OCI-M2 (cell line): ENCODE data around the gene SAE1.
"Not testable (repeated sequence)": the region's sequence is repeated elsewhere in the genome, so short reads cannot be mapped to it uniquely, and the experiment has no call there.

Experiments used
- DNase-seq: peaks from one replicate; lab custom pipeline; 2025; ENCODE audit not compliant: unreplicated experiment; lab: John Stamatoyannopoulos, UW

The SAE1 gene

DNA sequence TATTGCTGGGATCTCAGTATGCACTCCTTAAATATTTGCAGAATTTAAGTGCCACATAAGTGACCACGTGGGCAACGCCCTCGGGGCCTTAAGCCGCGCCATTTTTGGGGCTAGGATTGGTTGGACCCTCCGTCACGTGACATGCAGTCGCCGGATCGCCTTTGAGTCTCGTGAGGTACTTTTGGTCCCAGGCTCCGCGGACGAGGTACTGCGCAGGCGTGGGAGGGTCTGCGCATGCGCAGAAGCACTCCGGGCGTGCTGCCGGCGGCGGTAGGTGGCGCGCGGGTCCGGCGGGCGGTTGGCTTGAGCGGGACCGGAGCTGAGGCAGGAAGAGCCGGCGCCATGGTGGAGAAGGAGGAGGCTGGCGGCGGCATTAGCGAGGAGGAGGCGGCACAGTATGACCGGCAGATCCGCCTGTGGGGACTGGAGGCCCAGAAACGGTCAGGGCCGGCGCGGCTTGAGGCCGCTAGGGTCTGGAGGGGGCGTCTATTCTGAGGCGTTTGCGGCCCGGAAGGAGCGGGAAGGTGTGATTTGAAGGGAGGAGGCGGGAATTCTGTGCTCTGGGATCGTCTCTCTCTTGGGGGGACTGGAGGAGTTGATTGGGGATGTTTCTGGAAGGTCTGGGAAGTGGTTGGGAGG, at the start of gene SAE1:
Gene SAE1 (plus strand): TSS at position 247 of the 639 bp plus-strand sequence. CDS start 96 bp downstream, at position 343.
- peak; percentile 94 for DNase-seq

DNA sequence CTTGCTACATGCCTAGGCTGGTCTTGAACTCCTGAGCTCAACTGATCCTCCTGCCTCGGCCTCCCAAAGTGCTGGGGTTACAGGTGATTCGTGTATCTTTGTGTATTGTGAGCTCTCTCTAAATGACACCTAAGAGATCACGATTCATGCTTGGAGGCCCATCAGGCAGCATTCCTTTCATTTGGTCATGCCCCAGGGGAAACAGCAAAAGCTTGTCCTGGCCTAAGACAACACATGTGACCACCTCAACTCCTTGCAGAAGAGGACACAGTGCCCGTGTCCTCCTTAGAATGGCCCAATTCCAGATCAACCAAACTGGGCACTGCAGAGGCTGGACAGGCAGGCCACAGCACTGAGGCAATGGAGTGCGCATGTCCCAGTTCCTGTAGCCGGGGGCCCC, 49.5 kb upstream of the SAE1 start:
- DNase-seq: no peak

DNA sequence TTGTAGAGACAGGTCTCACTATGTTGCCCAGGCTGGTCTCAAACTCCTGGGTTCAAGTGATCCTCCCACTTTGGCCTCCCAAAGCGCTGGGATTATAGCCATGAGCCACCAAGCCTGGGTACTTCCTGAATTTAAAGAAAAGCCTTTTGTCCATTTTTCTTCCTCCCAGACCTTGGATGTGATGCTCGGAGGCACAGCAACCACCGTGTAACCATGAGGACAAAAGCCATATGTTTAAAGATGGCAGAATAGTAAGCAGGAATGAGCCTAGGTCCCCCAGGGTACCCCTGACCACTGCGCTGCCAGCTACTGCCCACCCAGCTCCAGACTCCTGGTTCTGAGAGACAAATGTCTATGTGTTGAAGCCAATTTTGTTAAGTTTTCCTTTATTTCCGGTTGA, 48.1 kb upstream of the SAE1 start:
- no peak for DNase-seq

DNA sequence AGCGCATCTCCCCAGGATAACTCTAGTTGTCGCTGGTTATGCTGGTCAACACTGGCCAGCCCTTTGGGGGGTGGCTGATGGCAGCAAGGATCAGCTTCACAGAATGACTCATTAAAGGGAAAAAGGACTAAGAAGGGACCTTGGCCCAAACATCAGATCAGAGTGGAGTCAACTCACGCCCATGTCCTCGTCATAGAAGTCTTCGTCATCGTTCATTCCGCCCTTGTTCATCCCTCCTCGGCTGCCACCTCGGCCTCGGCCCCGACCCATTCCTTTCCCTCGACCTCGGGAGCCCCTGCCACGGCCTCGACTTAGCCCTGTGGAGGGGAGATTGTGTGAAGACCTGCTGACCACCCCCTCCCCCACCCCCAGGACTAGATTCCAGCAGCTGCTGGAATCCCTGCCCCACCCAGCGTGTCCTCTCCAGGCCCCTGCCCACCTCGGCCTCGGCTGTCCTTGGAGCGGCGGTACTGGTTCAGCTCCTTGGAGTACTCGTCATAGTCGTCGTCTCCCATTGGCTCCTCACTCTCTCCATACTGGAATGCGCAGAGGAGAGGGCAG, 45.7 kb upstream of the SAE1 start:
- DNase-seq: no peak

DNA sequence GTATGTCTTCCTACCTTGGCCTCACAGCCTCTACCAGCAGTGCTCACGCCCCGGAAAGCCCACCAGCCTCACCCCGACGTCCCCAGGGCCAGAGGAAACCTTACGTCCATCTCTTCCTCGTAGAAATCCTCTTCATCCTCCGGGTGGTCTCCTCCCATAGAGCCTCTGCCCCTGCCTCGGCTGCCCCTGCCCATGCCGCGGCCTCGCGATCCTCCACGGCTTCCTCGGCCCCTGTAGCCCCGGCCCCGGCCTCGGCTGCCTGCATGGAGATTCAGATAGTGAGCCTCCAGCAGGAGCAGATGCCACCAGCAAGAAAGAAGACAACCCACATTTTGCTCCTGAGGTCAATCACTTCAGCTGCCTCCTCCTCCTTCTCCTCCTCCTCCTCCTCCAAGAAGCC, 44.4 kb upstream of the SAE1 start:
- DNase-seq: no peak

DNA sequence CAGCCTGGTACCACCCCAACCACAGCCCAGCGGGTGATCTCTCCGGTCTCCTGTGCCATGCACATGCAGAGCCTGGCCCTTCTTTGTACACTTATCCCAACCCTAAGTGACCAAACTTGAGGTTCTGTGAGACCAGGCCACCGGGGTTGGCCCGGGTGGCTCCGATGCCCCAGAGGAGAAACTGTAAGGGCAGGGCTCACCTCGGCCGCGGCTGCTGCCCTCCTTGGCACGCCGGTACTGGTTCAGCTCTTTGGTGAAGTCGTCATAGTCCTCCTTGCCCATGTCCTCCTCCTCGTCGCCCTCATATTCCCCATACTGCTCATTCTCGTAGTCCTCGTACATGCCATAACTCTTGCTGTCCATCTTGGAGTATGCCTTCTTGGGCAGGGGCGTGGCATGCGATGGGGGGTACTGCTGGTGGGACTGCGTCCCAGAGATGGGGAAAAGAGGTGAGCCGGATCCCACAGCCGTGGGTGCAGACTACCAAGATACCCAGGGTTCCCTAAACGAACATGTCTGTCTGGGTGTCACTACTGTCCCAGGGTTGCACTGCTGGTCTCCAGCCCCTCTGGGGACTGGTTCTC, 40.8 kb upstream of the SAE1 start:
- no peak for DNase-seq

DNA sequence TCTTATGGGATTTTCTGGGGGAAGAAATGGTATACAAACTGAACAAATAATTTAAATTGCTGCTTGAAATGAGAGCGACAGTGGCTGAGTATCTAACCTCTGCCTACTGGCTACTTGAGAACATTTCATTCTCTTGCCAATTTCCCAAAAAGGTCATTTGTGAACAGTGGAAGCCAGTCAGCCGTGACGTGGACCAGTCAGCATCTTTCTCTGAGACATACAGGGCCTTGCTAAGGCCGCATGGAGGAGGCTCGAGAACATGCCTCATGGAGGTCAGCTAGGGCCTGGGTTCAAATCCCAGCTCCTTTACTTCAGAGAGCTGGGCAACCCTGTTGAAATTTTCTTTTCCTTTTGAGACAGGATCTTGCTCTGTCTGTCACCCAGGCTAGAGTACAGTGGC, 37.4 kb upstream of the SAE1 start:
- no peak for DNase-seq

DNA sequence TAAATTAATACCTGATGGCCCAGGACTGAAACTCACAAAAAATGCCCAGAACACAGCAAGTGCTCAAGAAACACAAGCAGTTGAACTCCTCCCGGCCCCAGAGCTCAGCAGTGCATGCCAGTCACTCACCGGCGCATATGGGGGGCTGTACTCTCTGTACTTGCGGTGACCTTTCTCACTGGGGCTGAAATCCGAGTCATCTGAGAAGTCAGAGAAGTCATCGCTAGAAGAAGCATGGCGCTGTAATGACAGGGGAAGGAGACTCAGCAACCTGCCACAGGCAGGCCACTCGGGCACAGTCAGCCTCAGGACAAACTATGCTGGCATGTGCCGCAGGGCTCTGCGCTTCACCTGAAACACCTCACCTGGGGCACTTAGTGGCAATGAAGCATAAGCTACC, 36.8 kb upstream of the SAE1 start:
- DNase-seq: no peak

DNA sequence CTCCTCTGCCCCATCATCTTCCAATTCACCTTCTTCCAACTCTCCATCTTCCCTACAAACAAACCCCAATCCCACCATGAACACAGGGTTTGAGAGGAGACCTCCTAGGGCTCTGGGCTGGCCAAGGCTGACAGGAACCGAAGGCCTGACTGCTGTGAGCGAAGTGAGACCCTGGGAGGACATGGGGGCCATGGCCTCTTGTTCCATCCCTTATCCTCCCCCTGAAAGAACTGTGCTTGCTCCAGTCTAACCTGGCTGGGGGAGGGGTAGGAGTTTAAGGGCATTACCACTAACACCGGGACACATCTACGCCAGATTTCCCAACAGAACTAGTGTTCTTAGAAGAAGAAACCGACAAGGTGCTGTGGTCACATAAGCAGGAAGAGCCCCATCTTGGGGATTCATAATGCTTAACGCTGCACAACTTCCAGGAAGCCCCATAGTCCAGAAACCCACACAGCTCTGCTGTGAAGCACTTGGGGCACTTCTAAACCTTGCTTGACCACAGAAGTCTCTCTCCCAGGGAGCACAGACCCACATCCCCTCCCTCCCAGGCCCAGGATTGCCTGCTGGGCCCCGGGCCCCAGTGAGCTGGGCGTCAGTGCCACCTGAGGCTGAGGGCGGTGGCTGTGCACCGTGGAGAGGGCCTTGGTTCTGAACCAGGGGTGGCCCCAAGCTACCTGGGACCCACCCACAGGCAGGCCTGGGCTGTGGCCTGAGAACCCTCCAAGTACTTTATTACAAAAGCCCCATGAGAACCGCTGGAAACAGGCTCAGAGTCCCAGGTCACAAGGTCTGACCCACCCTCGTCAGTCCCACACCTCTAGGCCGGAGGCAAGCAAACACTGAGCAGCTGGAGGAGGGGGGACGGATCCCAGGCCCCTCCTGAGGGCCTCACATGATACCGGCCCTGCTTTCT, 35.8 kb upstream of the SAE1 start:
- no peak for DNase-seq

DNA sequence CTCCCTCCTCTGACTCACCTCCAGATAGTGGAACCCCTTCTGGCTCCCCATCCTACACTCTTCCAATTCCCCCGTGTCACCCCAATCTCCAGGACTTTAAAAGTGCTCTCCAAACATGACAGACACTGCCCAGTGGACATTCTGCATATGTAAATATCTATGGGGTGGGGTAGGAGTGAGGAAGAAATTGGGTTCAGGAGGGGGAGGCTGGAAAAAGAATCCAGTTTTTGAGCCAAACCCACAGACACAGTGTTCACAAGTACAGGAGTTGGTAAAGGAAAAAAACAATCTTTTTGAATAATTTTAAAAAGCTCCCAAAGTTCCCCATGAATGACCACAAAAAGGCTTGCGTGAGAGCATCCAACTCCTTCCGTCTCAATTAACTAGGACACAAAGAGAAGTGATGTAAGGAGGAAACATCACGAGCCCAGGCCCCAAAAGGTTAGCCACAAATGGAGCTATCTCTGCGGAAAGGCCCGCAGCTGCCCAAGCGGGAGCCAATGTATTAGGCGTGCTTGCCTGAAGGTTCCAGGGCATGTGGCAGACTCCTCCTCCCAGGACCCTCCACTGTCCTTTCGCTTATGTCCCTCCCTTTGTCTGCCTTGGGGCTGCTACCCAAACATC, 35.0 kb upstream of the SAE1 start:
- DNase-seq: no peak

DNA sequence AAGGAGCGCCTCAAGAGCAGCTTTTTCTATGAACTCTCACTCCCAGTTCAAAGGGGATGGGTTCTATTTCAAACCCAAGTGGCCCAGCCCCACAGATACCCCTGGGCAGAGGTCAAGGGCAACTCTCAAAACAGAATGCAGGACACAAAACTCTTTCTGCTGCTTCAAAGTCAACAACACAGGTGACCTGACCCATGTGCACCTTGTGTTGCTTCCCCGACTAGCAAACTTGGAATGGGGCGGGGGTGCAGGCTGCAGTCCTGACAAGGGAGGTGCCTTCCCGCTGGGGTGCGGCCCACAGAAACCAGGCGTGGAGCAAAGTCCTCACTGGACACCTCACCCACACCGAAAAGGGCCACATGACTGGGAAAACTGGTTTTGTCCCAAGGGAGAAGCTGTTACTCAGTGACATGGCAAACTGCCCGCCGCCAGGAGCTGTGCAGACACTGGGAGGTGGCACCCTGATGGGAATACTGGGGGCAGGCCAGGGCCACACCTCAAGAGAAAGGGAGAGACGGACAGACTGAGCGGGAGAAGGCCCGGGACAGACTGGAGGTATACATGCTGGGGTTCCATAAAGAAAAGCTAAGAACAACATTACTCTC, 34.4 kb upstream of the SAE1 start:
- no peak for DNase-seq

DNA sequence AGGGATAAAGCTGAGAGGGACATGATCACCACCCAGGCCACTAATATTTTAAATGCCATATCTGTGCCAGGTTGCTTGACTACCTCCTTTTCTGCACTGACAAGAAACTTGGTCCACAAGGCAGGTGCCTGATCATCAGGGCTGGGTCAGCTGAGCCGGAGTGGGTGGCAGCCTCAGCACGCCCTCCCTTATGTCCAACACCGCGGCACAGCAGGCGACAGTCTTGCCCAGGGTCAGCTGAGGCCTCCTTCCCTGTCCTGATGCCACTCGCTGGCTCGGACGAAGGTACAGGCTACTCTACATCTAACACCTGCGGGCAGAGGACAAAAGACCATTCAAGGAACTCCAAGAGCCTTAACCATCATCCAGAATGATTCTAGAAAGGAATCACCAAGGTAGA, 33.9 kb upstream of the SAE1 start:
- DNase-seq: no peak

DNA sequence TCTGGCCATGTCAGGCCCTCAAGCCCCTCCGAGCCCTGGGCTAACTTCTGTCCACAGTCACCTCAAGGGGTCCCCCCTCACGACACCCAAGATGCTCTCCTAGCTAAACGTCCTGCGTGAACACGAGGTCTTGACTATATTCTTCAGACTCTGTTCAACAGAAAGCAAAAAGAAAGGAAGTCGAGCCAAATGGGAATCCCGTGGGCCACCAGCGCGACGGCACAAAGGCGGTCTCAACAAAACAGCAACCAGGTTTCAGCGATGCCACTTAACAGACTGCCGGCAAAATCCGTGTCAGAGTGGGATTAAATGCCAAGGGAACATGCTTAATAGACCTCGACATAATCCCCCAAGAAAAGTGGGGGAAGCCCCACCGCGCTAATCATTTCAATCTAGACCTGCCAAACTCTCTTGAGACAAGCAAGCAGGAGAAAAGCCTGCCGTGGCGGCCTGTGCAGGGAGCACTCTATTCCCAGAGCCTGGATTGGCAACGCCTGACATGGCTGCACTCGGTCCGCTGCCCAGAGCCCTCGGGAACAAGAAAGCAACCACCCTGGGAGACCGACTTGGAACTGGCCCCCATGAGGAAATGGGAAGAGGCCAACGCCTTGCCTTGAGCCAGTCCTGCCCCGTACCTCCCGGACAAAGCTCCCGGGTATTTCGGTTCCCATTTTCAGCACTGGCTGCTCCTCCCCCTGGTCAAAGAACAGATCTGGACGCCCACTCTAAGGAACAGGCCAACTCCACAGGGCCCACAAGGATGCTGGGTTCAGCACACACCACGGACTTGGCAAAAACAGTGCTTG, 33.0 kb upstream of the SAE1 start:
- no peak for DNase-seq

DNA sequence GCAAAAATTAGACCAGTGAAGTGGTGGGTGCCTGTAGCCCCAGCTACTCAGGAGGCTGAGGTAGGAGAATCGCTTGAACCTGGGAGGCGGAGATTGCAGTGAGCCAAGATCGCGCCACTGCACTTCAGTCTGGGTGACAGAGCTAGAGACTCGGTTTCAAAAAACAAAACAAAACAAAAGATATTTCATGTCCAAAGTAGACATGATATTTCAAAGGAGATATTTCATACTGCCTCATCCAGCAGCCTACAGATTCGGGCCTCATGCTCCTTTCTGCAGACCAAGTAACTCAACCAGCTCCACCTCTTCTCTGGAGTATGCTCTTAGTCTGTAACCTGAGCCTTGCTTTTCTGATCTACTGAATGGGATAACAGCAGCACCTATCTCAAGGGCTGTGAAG, 32.0 kb upstream of the SAE1 start:
- DNase-seq: no peak

DNA sequence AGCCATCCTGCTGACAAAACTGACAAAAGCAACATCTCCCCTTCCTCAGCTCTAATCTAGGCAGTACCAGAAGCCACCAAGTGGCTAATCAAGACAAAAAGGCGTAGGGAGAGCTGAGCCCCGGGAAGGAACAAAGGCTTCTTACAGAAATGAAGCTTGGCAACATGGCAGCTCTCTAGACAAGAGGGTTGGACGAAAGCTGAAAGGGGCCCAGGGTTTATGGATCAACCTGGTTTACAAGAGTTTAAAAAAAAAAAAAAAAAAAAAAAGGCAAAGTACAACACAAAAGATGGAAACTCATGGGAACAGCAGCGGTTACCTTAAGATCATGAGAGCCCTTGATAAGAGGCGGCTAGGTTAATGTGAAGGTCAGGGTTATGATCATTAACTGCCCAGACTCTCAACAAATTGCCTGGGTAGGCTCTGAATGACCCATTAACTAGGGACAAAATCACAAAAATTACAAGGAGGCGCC, 31.0 kb upstream of the SAE1 start:
- no peak for DNase-seq

DNA sequence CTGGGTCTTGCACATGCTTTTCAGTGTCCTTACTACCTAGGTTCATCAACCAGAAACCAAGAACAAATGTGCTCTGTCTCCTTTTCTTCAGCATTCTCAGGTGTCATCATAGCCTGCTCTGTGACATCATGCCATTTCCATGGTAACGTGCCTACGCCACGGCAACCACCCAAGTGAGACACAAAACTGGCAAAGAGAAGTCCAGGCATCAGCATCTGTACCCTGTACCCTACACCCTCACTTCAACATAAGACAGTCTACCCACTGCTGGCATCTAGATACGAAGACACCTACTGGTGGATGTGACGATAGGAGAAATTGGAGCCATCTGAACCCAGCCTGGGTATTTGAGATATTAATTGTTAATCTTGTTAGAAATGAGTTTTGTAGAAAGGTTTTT, 30.3 kb upstream of the SAE1 start:
- DNase-seq: no peak

DNA sequence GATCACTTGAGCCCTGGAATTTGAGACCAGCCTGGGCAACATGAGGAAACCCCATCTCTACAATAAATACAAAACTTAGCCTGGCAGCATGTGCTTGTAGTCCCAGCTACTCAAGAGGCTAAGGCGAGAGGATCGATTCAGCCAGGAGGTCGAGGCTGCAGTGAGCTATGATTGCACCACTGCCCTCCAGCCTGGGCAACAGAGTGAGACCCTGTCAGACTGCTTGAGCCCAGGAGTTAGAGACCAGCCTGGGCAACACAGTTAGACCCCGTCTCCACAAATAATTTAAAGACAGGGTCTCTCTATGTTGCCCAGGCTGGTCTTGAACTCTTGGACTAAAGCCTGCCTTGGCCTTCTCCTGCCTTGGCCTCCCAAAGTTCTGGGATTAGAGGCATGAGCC, 29.5 kb upstream of the SAE1 start:
- DNase-seq: not testable (repeated sequence)

DNA sequence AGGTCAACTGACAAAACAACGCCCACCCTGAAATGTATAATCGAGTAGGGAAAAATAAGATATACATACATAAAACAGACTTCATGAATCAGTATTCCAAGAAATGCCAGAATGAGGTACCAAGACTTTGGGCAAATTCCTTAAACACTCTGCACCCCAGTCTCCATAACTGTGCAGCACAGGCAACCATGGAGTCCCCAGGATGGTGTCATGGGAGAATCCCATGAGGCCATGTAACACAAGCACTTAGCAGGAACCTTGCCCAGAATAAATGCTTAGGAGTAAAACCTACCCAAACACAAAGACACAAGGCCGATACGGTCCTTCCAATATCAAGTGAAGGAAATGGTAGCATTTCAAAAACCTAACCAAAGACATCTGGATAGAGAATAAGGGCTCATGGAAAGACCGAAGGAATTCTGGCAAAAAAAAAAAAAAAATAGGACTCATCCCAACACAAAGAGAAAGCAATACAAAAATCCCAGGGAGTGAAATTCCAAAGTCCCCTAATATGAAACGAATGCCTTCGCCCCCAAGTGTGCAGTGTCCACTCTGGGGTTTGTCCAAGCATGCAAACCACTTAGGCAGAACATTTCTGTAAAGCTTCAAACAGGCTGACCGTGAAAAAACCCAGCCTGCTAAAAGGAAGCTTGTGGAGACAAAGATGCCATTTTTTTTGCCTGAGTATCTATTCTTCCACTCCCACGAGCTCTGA, 28.1 kb upstream of the SAE1 start:
- no peak for DNase-seq

DNA sequence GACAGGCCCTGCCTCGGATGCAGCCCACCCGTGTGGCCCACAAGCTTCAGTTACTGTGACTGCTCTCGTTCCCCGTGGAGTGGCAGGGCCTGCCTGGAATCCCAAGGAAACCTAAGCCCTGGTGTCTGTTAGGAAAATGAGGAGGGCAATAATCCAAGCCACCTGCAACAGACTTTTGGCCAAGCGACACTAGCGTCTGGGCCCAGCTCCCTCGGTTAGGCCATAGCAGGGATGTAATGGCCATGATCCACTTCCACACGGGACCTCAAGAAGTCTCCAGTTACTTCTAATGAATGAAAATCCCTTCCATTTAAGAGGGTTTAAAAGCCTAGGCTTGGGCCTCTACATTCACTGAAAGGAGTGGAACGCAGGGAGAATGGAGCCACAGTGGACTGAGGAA, 26.0 kb upstream of the SAE1 start:
- DNase-seq: no peak
